Spleen (tissue), 11 donors: ENCODE results near the gene C19orf53. TPM values are rescaled to one million over a fixed set of nuclear protein-coding genes. Genes with fewer than 3 reads are reported as not detected.
"Not testable (repeated sequence)": the region's sequence is repeated elsewhere in the genome, so short reads cannot be mapped to it uniquely, and the experiment has no call there.

Source experiments
- DNase-seq: peaks from one replicate; pipeline ENCODE4 v3.0.0-alpha.2; 2020
- H3K27ac ChIP-seq, 8 donors: fragments of 200-600 bp; sonication (generic) in 7 of 8; 1 replicate in 4 of 8; 2 replicates in 4 of 8; pipeline versions ENCODE4 v1.5.0 to v1.8.0; 2016 to 2021; ENCODE audit warnings: inconsistent platforms in 4 of 8, mild to moderate bottlenecking in 4 of 8, moderate library complexity in 1 of 8
- H3K27me3 ChIP-seq, 7 donors: fragments of 200-600 bp; sonication (generic) in 6 of 7; replicated peaks in 1 of 7; 1 replicate in 4 of 7; 2 replicates in 3 of 7; pipeline versions ENCODE4 v1.5.0 to v1.8.0; 2016 to 2021; ENCODE audit warnings: inconsistent platforms in 3 of 7, mild to moderate bottlenecking in 1 of 7
- H3K36me3 ChIP-seq, 6 donors: fragments of 200-600 bp; sonication (generic) in 5 of 6; 1 replicate in 4 of 6; 2 replicates in 2 of 6; pipeline versions ENCODE4 v1.5.0 to v1.8.0; 2016 to 2021; ENCODE audit warnings: inconsistent platforms in 2 of 6
- H3K4me1 ChIP-seq, 6 donors: fragments of 200-600 bp; sonication (generic) in 5 of 6; 1 replicate in 3 of 6; 2 replicates in 3 of 6; pipeline versions ENCODE4 v1.5.0 to v1.8.0; 2016 to 2021; ENCODE audit warnings: inconsistent platforms in 3 of 6
- H3K4me3 ChIP-seq, 8 donors: fragments of 200-600 bp; sonication (generic) in 7 of 8; 1 replicate in 4 of 8; 2 replicates in 4 of 8; pipeline versions ENCODE4 v1.5.0 to v1.8.0; 2016 to 2021; ENCODE audit warnings: inconsistent platforms in 4 of 8, mild to moderate bottlenecking in 4 of 8, moderate library complexity in 2 of 8
- H3K9me3 ChIP-seq, 8 donors: fragments of 200-600 bp; sonication (generic) in 7 of 8; 1 replicate in 4 of 8; 2 replicates in 4 of 8; pipeline versions ENCODE4 v1.5.0 to v1.8.0; 2016 to 2021; ENCODE audit warnings: inconsistent platforms in 4 of 8
- POLR2A ChIP-seq, 3 donors: fragments of 450-650 bp; IDR thresholded peaks; one replicate each; pipeline ENCODE4 v1.5.1; 2017; ENCODE audit warnings: antibody characterized with exemption in 3 of 3, mild to moderate bottlenecking in 1 of 3
- POLR2AphosphoS5 ChIP-seq, 3 donors: sonication (generic); formaldehyde crosslinking; IDR thresholded peaks; one replicate each; pipeline ENCODE4 v1.5.1; 2017; ENCODE audit warnings: antibody characterized with exemption in 3 of 3
- WGBS, 5 donors: extraction: QIAGEN DNeasy Blood & Tissue Kit in 3 of 5; methylation state at CpG; one replicate each; pipeline versions ENCODE4 v1.1.5 to v1.1.7; 2013 to 2018; 5-methylcytosine and 5-hydroxymethylcytosine counted together
- intact Hi-C: fragments of 100-400 bp; cut with DNase I; formaldehyde crosslinking; loops from one replicate; pipeline ENCODE4 v1.15.0; 2023; ENCODE audit warnings: low total_unique reads
- polyA plus RNA-seq, 3 donors: library from polyadenylated mRNA; stranded (reverse); fragments of 200-250 nt; gene quantifications; one replicate each; pipeline ENCODE4 v1.2.1, GENCODE V29; 2013
- total RNA-seq, 7 donors: library from RNA; depleted of rRNA in 3 of 7; stranded (reverse); fragments of >200 nt in 3 of 7; fragmentation: NEBNext Ultra II Directional in 4 of 7; extraction: Animal tissue kit (Norgen Biotek cat#: 25700) in 4 of 7; gene quantifications; one replicate each; pipeline versions ENCODE4 v1.1.0 to v1.2.1, GENCODE V29; 2016 to 2021
- TF ChIP-seq, protein P1 (sequence below), 11 experiments: fragments of 200-600 bp in 7 of 11; fragments of 450-650 bp in 4 of 11; sonication (generic) in 4 of 11; IDR thresholded peaks in 8 of 11; conservative IDR thresholded peaks in 3 of 11; 1 replicate in 7 of 11; 2 replicates in 4 of 11; pipeline versions ENCODE4 v1.4.0 to v1.8.0; 2016 to 2021; ENCODE audit warnings: antibody characterized with exemption in 11 of 11, inconsistent platforms in 4 of 11, mild to moderate bottlenecking in 1 of 11
- donor health status: healthy with polysubstance abuse.
- donor health status: DM: no; HTN: no; CAD: no; lungs with moderate emphysema.
- donor health status: DM: no; HTN: no; CAD: no.
- donor health status: Bipolar disorder and iron deficiency.
- donor health status: healthy.
- donor health status: DM: no; HTN: no; CAD: no.
- donor health status: DM: yes; HTN: yes; CAD: no.

The C19orf53 gene
- total and polyA plus RNA-seq, 10 donors: 39.6 to 190 (median 107) TPM

- no peak for DNase-seq
- H3K9me3 ChIP-seq: peaks cover 0 to 3% (median 0%) of the 10 kb centered on the region in 8 donors
- TF ChIP-seq POLR2A (IDR thresholded peaks at IDR 0.05) (no peak), POLR2AphosphoS5 (IDR thresholded peaks at IDR 0.05) (no peak)
- TF ChIP-seq, protein P1, sequence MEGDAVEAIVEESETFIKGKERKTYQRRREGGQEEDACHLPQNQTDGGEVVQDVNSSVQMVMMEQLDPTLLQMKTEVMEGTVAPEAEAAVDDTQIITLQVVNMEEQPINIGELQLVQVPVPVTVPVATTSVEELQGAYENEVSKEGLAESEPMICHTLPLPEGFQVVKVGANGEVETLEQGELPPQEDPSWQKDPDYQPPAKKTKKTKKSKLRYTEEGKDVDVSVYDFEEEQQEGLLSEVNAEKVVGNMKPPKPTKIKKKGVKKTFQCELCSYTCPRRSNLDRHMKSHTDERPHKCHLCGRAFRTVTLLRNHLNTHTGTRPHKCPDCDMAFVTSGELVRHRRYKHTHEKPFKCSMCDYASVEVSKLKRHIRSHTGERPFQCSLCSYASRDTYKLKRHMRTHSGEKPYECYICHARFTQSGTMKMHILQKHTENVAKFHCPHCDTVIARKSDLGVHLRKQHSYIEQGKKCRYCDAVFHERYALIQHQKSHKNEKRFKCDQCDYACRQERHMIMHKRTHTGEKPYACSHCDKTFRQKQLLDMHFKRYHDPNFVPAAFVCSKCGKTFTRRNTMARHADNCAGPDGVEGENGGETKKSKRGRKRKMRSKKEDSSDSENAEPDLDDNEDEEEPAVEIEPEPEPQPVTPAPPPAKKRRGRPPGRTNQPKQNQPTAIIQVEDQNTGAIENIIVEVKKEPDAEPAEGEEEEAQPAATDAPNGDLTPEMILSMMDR (IDR thresholded peaks at IDR 0.05 in 8 of 11, conservative IDR thresholded peaks at IDR 0.05 in 3 of 11): no peak
- intact Hi-C loops: no loop called here
- peak overlapping the region in 7 of 8 donors; percentile 61 to 88 (median 76) for H3K4me3 ChIP-seq
- H3K27ac ChIP-seq: peak overlapping the region; percentile 21 to 96 (median 91)
- H3K4me1 ChIP-seq: peaks cover 12 to 44% (median 21%) of the 10 kb centered on the region in 6 donors
- 90 to 94% (median 93%) methylated on average over 8 of the region's 8 CpGs for WGBS, 5 donors
- H3K36me3 ChIP-seq: peaks cover 0 to 16% (median 9%) of the 10 kb centered on the region in 6 donors
- no peaks in the 10 kb centered on the region for H3K27me3 ChIP-seq
These were observed 27.2 kb upstream of the C19orf53 start for GRCh38 chr19:13747098-13747453.

GRCh38 chr19:13748169-13748828 is 26.0 kb upstream of the C19orf53 start:
- TF ChIP-seq POLR2A (IDR thresholded peaks at IDR 0.05) (no peak), POLR2AphosphoS5 (IDR thresholded peaks at IDR 0.05) (no peak)
- TF ChIP-seq, protein P1 (IDR thresholded peaks at IDR 0.05 in 8 of 11, conservative IDR thresholded peaks at IDR 0.05 in 3 of 11): no peak
- DNase-seq: no peak
- Histone ChIP-seq H3K9me3 (peaks cover 0 to 3% (median 0%) of the 10 kb centered on the region in 8 donors), H3K4me1 (peaks cover 12 to 44% (median 21%) of the 10 kb centered on the region in 6 donors), H3K27ac (peak overlapping the region; percentile 80 to 96 (median 91)), H3K4me3 (peak overlapping the region; percentile 61 to 88 (median 77)), H3K36me3 (peaks cover 0 to 28% (median 21%) of the 10 kb centered on the region in 6 donors), H3K27me3 (no peaks in the 10 kb centered on the region)
- 2 to 6% (median 4%) methylated on average over 15 to 25 of the region's 25 CpGs for WGBS, 5 donors
- intact Hi-C loops: no loop called here

GRCh38 chr19:13751436-13751835 is 22.8 kb upstream of the C19orf53 start:
- DNase-seq: no peak
- Histone ChIP-seq H3K27me3 (no peaks in the 10 kb centered on the region), H3K27ac (no peak overlapping the region), H3K9me3 (peaks cover 0 to 3% (median 0%) of the 10 kb centered on the region in 8 donors), H3K36me3 (peaks cover 6 to 59% (median 52%) of the 10 kb centered on the region in 6 donors), H3K4me3 (no peak overlapping the region), H3K4me1 (peaks cover 12 to 44% (median 21%) of the 10 kb centered on the region in 6 donors)
- intact Hi-C loops: no loop called here
- 90 to 94% (median 92%) methylated on average over 16 of the region's 16 CpGs for WGBS, 5 donors
- TF ChIP-seq, protein P1 (IDR thresholded peaks at IDR 0.05 in 8 of 11, conservative IDR thresholded peaks at IDR 0.05 in 3 of 11): no peak
- TF ChIP-seq POLR2A (IDR thresholded peaks at IDR 0.05) (no peak), POLR2AphosphoS5 (IDR thresholded peaks at IDR 0.05) (no peak)

DNA sequence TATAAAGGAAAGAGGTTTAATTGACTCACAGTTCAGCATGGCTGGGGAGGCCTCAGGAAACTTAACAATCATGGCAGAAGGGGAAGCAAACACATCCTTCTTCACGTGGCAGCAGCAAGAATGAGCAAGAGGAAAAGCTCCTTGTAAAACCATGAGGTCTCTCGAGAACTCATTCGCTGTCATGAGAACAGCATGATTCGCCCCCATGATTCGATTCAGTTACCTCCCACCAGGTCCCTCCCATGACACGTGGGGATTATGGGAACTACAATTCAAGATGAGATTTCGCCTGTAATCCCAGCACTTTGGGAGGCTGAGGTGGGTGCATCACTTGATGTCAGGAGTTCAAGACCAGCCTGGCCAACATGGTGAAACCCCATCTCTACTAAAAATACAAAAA is 20.6 kb upstream of the C19orf53 start:
- H3K27me3 ChIP-seq, H3K9me3 ChIP-seq, H3K27ac ChIP-seq, H3K4me3 ChIP-seq, intact Hi-C loops, DNase-seq: not testable (repeated sequence)
- WGBS, 5 donors: 80 to 92% (median 86%) methylated on average over 7 of the region's 7 CpGs
- Histone ChIP-seq H3K4me1 (peaks cover 8 to 32% (median 15%) of the 10 kb centered on the region in 6 donors), H3K36me3 (peaks cover 6 to 81% (median 73%) of the 10 kb centered on the region in 6 donors)
